Lung (tissue), 12 donors: ENCODE data around the gene HAUS5. TPM values are rescaled to one million over a fixed set of nuclear protein-coding genes. Genes with fewer than 3 reads are reported as not detected.

Experiments
- ATAC-seq: fragments of 200-7000 bp; cut with Tn5 transposase; one replicate; pipeline ENCODE4 v1.9.1; 2020; ENCODE audit warnings: moderate number of reproducible peaks; ENCODE audit not compliant: insufficient read depth, low FRiP score
- DNase-seq, 3 donors: peaks; one replicate each; pipeline ENCODE4 v3.0.0-alpha.2; 2013 to 2017
- H3K27ac ChIP-seq, 2 donors: one replicate each; pipeline ENCODE4 v1.5.1; 2013; ENCODE audit warnings: mild to moderate bottlenecking in 2 of 2, moderate library complexity in 2 of 2, control low read depth in 1 of 2, inconsistent platforms in 1 of 2, low read depth in 1 of 2, low read length in 1 of 2
- H3K27me3 ChIP-seq, 3 donors: one replicate each; pipeline ENCODE4 v1.5.1; 2013; ENCODE audit warnings: low read length in 2 of 3; ENCODE audit not compliant: control insufficient read depth in 3 of 3, insufficient read depth in 3 of 3
- H3K36me3 ChIP-seq, 4 donors: one replicate each; pipeline ENCODE4 v1.5.1; 2013; ENCODE audit warnings: low read length in 4 of 4, mild to moderate bottlenecking in 1 of 4, moderate library complexity in 1 of 4; ENCODE audit not compliant: control insufficient read depth in 4 of 4, insufficient read depth in 4 of 4
- H3K4me1 ChIP-seq, 5 donors: one replicate each; pipeline ENCODE4 v1.5.1; 2013; ENCODE audit warnings: low read length in 5 of 5, mild to moderate bottlenecking in 2 of 5, moderate library complexity in 1 of 5; ENCODE audit not compliant: control insufficient read depth in 5 of 5, insufficient read depth in 5 of 5
- H3K4me3 ChIP-seq: one replicate; pipeline ENCODE4 v1.5.1; 2013; ENCODE audit warnings: mild to moderate bottlenecking, control low read depth, moderate library complexity
- H3K9ac ChIP-seq, 2 donors: one replicate each; pipeline ENCODE4 v1.5.1; 2013; ENCODE audit warnings: low read length in 2 of 2, control low read depth in 1 of 2; ENCODE audit not compliant: insufficient read depth in 1 of 2
- H3K9me3 ChIP-seq, 4 donors: one replicate each; pipeline ENCODE4 v1.5.1; 2013; ENCODE audit warnings: low read length in 3 of 4, mild to moderate bottlenecking in 1 of 4, moderate library complexity in 1 of 4; ENCODE audit not compliant: control insufficient read depth in 4 of 4, insufficient read depth in 3 of 4
- CTCF ChIP-seq: IDR thresholded peaks from 2 replicates; pipeline ENCODE4 v1.5.1; 2012; ENCODE audit warnings: mild to moderate bottlenecking; ENCODE audit errors: control extremely low read depth, extremely low read depth
- WGBS, 2 donors: extraction: QIAGEN DNeasy Blood & Tissue Kit; methylation state at CpG; one replicate each; pipeline ENCODE4 v1.1.7; 2013; 5-methylcytosine and 5-hydroxymethylcytosine counted together
- polyA plus RNA-seq, 2 donors: library from polyadenylated mRNA; stranded (reverse); fragments of 200-250 nt; gene quantifications; one replicate each; pipeline ENCODE4 v1.2.1, GENCODE V29; 2013
- total RNA-seq, 2 donors: library from RNA; depleted of rRNA in 1 of 2; stranded (reverse); fragments of >200 nt in 1 of 2; gene quantifications; one replicate each; pipeline ENCODE4 v1.2.1, GENCODE V29; 2014 to 2021
- donor health status: control.
- donor health status: control.
- donor health status: Bipolar disorder and iron deficiency.
- donor health status: healthy.
- donor health status: DM: yes; HTN: yes; CAD: no.

The HAUS5 gene
- total and polyA plus RNA-seq, 4 donors, result 6.0 to 16.5 (median 14.8) TPM

GRCh38 chr19:35644206-35644986 is 31.9 kb downstream of the HAUS5 start:
- ATAC-seq (peak; percentile 91), DNase-seq (peak; percentile 95 to 97 (median 97))
- Histone ChIP-seq H3K9me3 (no peaks in the 10 kb centered on the region), H3K36me3 (peaks cover 0 to 2% (median 0%) of the 10 kb centered on the region in 4 donors), H3K4me1 (peaks cover 5 to 38% (median 12%) of the 10 kb centered on the region in 5 donors), H3K9ac (peak overlapping the region in 1 of 2 donors; percentile 55), H3K27me3 (no peaks in the 10 kb centered on the region), H3K4me3 (peak overlapping the region; percentile 30), H3K27ac (peak overlapping the region; percentile 80 to 85)
- no peak for TF ChIP-seq CTCF
- WGBS, 2 donors, result 0 to 1% methylated on average over 60 of the region's 60 CpGs

GRCh38 chr19:35644987-35645679 is 32.6 kb downstream of the HAUS5 start:
- peak overlapping the region in 1 of 2 donors; percentile 55 for H3K9ac ChIP-seq

GRCh38 chr19:35645680-35646511 is 33.4 kb downstream of the HAUS5 start:
- Histone ChIP-seq H3K27ac (no peak overlapping the region), H3K4me3 (no peak overlapping the region), H3K36me3 (peaks cover 0 to 3% (median 2%) of the 10 kb centered on the region in 4 donors), H3K27me3 (no peaks in the 10 kb centered on the region), H3K9ac (no peak overlapping the region), H3K4me1 (peaks cover 5 to 38% (median 12%) of the 10 kb centered on the region in 5 donors), H3K9me3 (no peaks in the 10 kb centered on the region)
- no peak for ATAC-seq
- WGBS, 2 donors, result 79 to 86% methylated on average over 7 of the region's 7 CpGs
- DNase-seq, result no peak
- TF ChIP-seq CTCF, result no peak

More at GRCh38 chr19:35644987-35645679, 32.6 kb downstream of the HAUS5 start:
- DNase-seq (peak; percentile 74 to 79 (median 77)), ATAC-seq (no peak)
- Histone ChIP-seq H3K27me3 (no peaks in the 10 kb centered on the region), H3K4me1 (peaks cover 5 to 38% (median 12%) of the 10 kb centered on the region in 5 donors), H3K36me3 (peaks cover 0 to 2% (median 0%) of the 10 kb centered on the region in 4 donors), H3K27ac (peak overlapping the region; percentile 80 to 85), H3K4me3 (no peak overlapping the region), H3K9me3 (no peaks in the 10 kb centered on the region)
- TF ChIP-seq CTCF, result no peak
- WGBS, 2 donors, result 18 to 21% methylated on average over 20 of the region's 20 CpGs
